H9 (cell line): ENCODE measurements around the gene SRGAP1. TPM values are rescaled to one million over a fixed set of nuclear protein-coding genes. Genes with fewer than 3 reads are reported as not detected.
"Not testable (repeated sequence)": the region's sequence is repeated elsewhere in the genome, so short reads cannot be mapped to it uniquely, and the experiment has no call there.

Experiments used
- DNase-seq: peaks from one replicate; pipeline ENCODE4 v3.0.0-alpha.2; 2017
- H2AFZ ChIP-seq: one replicate; pipeline ENCODE4 v1.6.1; 2013; ENCODE audit warnings: mild to moderate bottlenecking, low read length, control low read depth, moderate library complexity
- H2AK5ac ChIP-seq: 2 replicates; pipeline ENCODE4 v1.6.1; 2013; ENCODE audit warnings: low read length, control low read depth, mixed read lengths; ENCODE audit not compliant: insufficient read length
- H2BK120ac ChIP-seq: one replicate; pipeline ENCODE4 v1.6.1; 2013; ENCODE audit warnings: low read depth, mild to moderate bottlenecking, low read length, control low read depth, inconsistent platforms; ENCODE audit not compliant: poor library complexity, severe bottlenecking
- H2BK12ac ChIP-seq: 2 replicates; pipeline ENCODE4 v1.6.1; 2013; ENCODE audit warnings: low read length, control low read depth, mixed read lengths, low read depth; ENCODE audit not compliant: insufficient read length
- H2BK15ac ChIP-seq: 2 replicates; pipeline ENCODE4 v1.6.1; 2013; ENCODE audit warnings: low read depth, low read length, control low read depth
- H2BK20ac ChIP-seq: one replicate; pipeline ENCODE4 v1.6.1; 2013; ENCODE audit warnings: low read depth, mild to moderate bottlenecking, low read length, control low read depth, inconsistent platforms; ENCODE audit not compliant: poor library complexity, severe bottlenecking
- H2BK5ac ChIP-seq: 2 replicates; pipeline ENCODE4 v1.6.1; 2013; ENCODE audit warnings: low read length, control low read depth, mixed read lengths; ENCODE audit not compliant: insufficient read length
- H3K14ac ChIP-seq: 2 replicates; pipeline ENCODE4 v1.6.1; 2013; ENCODE audit warnings: low read length, control low read depth; ENCODE audit not compliant: insufficient read depth
- H3K18ac ChIP-seq: 2 replicates; pipeline ENCODE4 v1.6.1; 2013; ENCODE audit warnings: low read depth, mild to moderate bottlenecking, mixed read lengths, low read length, control low read depth; ENCODE audit not compliant: insufficient read length
- H3K23ac ChIP-seq: 2 replicates; pipeline ENCODE4 v1.6.1; 2013; ENCODE audit warnings: low read length, control low read depth, mixed read lengths, low read depth; ENCODE audit not compliant: insufficient read length
- H3K23me2 ChIP-seq: 2 replicates; pipeline ENCODE4 v1.6.1; 2013; ENCODE audit warnings: low read depth, mild to moderate bottlenecking, mixed read lengths, low read length, control low read depth; ENCODE audit not compliant: insufficient read length, poor library complexity, severe bottlenecking
- H3K27ac ChIP-seq: 2 replicates; pipeline ENCODE4 v1.5.1; 2013; ENCODE audit warnings: low read length, control low read depth, mixed read lengths, low read depth; ENCODE audit not compliant: insufficient read length
- H3K27me3 ChIP-seq: 2 replicates; pipeline ENCODE4 v1.6.1; 2013; ENCODE audit warnings: low read length, control low read depth, inconsistent platforms; ENCODE audit not compliant: insufficient read depth
- H3K4ac ChIP-seq: 2 replicates; pipeline ENCODE4 v1.6.1; 2013; ENCODE audit warnings: low read depth, mild to moderate bottlenecking, control low read depth, inconsistent platforms, low read length, moderate library complexity
- H3K4me1 ChIP-seq: 2 replicates; pipeline ENCODE4 v1.6.1; 2013; ENCODE audit warnings: low read length, control low read depth, inconsistent platforms; ENCODE audit not compliant: insufficient read depth
- H3K4me2 ChIP-seq: 2 replicates; pipeline ENCODE4 v1.6.1; 2013; ENCODE audit warnings: low read length, control low read depth, mixed read lengths; ENCODE audit not compliant: insufficient read length, insufficient read depth
- H3K56ac ChIP-seq: 2 replicates; pipeline ENCODE4 v1.6.1; 2013; ENCODE audit warnings: low read depth, mild to moderate bottlenecking, mixed read lengths, low read length, control low read depth; ENCODE audit not compliant: insufficient read length
- H3K79me1 ChIP-seq: 2 replicates; pipeline ENCODE4 v1.6.1; 2013; ENCODE audit warnings: low read depth, mild to moderate bottlenecking, moderate library complexity, low read length, control low read depth, inconsistent platforms; ENCODE audit not compliant: insufficient read depth, poor library complexity, severe bottlenecking
- H3K79me2 ChIP-seq: 2 replicates; pipeline ENCODE4 v1.6.1; 2013; ENCODE audit warnings: low read length, control low read depth, inconsistent platforms; ENCODE audit not compliant: insufficient read depth
- H3K9ac ChIP-seq: 2 replicates; pipeline ENCODE4 v1.6.1; 2013; ENCODE audit warnings: low read length, control low read depth, mixed read lengths; ENCODE audit not compliant: insufficient read length; ENCODE audit errors: extremely low read depth
- H3K9me3 ChIP-seq: one replicate; pipeline ENCODE4 v1.6.1; 2013; ENCODE audit warnings: low read depth, low read length, inconsistent platforms; ENCODE audit not compliant: control insufficient read depth
- H3T11ph ChIP-seq: one replicate; pipeline ENCODE4 v1.6.1; 2013; ENCODE audit warnings: mild to moderate bottlenecking, low read length, control low read depth, inconsistent platforms
- H4K20me1 ChIP-seq: one replicate; pipeline ENCODE4 v1.6.1; 2013; ENCODE audit not compliant: control insufficient read depth, insufficient read length, insufficient read depth
- H4K5ac ChIP-seq: 2 replicates; pipeline ENCODE4 v1.6.1; 2013; ENCODE audit warnings: low read depth, mild to moderate bottlenecking, mixed read lengths, low read length, control low read depth; ENCODE audit not compliant: insufficient read length
- H4K8ac ChIP-seq: replicated peaks from 2 replicates; pipeline ENCODE4 v1.6.1; 2013; ENCODE audit warnings: low read length, control low read depth, mixed read lengths, low read depth; ENCODE audit not compliant: insufficient read length
- H4K91ac ChIP-seq: 2 replicates; pipeline ENCODE4 v1.6.1; 2013; ENCODE audit warnings: low read depth, mild to moderate bottlenecking, moderate library complexity, mixed read lengths, low read length, control low read depth; ENCODE audit not compliant: insufficient read length
- H3K27ac Mint-ChIP-seq, 3 experiments: 2 replicates in 2 of 3; 3 replicates in 1 of 3; pipeline ENCODE4 v1.8.0; 2020 to 2021; ENCODE audit warnings: mixed read lengths in 3 of 3, mild to moderate bottlenecking in 1 of 3, moderate library complexity in 1 of 3
- H3K27me3 Mint-ChIP-seq: 2 replicates; pipeline ENCODE4 v1.8.0; 2021; ENCODE audit warnings: low read depth, mild to moderate bottlenecking, moderate library complexity, mixed read lengths
- H3K36me3 Mint-ChIP-seq, 3 experiments: 2 replicates in 2 of 3; 3 replicates in 1 of 3; pipeline ENCODE4 v1.8.0; 2020 to 2021; ENCODE audit warnings: low read depth in 3 of 3, mixed read lengths in 3 of 3; ENCODE audit not compliant: insufficient read depth in 1 of 3
- H3K4me1 Mint-ChIP-seq, 2 experiments: 2 replicates each; pipeline ENCODE4 v1.8.0; 2020; ENCODE audit warnings: mixed read lengths in 2 of 2
- H3K4me3 Mint-ChIP-seq, 2 experiments: 2 replicates in 1 of 2; 3 replicates in 1 of 2; pipeline ENCODE4 v1.8.0; 2020 to 2021; ENCODE audit warnings: mild to moderate bottlenecking in 2 of 2, mixed read lengths in 2 of 2, moderate library complexity in 1 of 2
- H3K9me3 Mint-ChIP-seq, 2 experiments: 2 replicates in 1 of 2; 3 replicates in 1 of 2; pipeline ENCODE4 v1.8.0; 2020; ENCODE audit warnings: mild to moderate bottlenecking in 2 of 2, mixed read lengths in 2 of 2, moderate library complexity in 1 of 2
- CTCF ChIP-seq: fragments of 200-600 bp; sonication (generic); conservative IDR thresholded peaks from 3 replicates; pipeline ENCODE4 v1.8.0; 2021; ENCODE audit warnings: antibody characterized with exemption, mild to moderate bottlenecking
- WGBS: extraction: QIAGEN DNeasy Blood & Tissue Kit; methylation state at CpG from one replicate; pipeline ENCODE4 v1.1.7; 2013; ENCODE audit warnings: missing lambda C conversion rate, low lambda C conversion rate, mixed read lengths; ENCODE audit not compliant: insufficient read length; ENCODE audit errors: extremely low coverage; 5-methylcytosine and 5-hydroxymethylcytosine counted together
- total RNA-seq: library from RNA; stranded (reverse); gene quantifications from 2 replicates; pipeline ENCODE4 v1.2.1, GENCODE V29; 2021

Gene SRGAP1
- total RNA-seq, 1 experiment from 2014 or later, result 4.8 TPM

- TF ChIP-seq CTCF, result no peak
- no peak overlapping the region for H4K91ac ChIP-seq
- peaks cover 4% of the 10 kb centered on the region; the same call in 1 of the 2 replicates for H3K4me1 ChIP-seq
- no peaks in the 10 kb centered on the region for H3K79me1 ChIP-seq
- no CpG with 5 or more reads among the region's 6 CpGs for WGBS
- H3K27me3 Mint-ChIP-seq, result no peaks in the 10 kb centered on the region
- H3K4me2 ChIP-seq, result no peak overlapping the region
- no peaks in the 10 kb centered on the region for H3K27me3 ChIP-seq
- no peak overlapping the region for H4K8ac ChIP-seq
- H3K36me3 Mint-ChIP-seq, result no peaks in the 10 kb centered on the region
- no peak for DNase-seq
- H3K56ac ChIP-seq, result no peak overlapping the region
- H2BK12ac ChIP-seq, result no peak overlapping the region
- H4K20me1 ChIP-seq, result no peaks in the 10 kb centered on the region
- no peak overlapping the region for H2AFZ ChIP-seq
- H3K9me3 ChIP-seq, result no peaks in the 10 kb centered on the region
- H2BK120ac ChIP-seq, result no peak overlapping the region
- no peaks in the 10 kb centered on the region for H3K23me2 ChIP-seq
- H3K27ac Mint-ChIP-seq, result no peak overlapping the region
- H3K18ac ChIP-seq, result no peak overlapping the region
- no peak overlapping the region for H3K27ac ChIP-seq
- H3K14ac ChIP-seq, result no peak overlapping the region
- no peak overlapping the region for H2BK20ac ChIP-seq
- no peaks in the 10 kb centered on the region for H3K9me3 Mint-ChIP-seq
- no peak overlapping the region for H3K4me3 Mint-ChIP-seq
- H3K9ac ChIP-seq, result no peak overlapping the region
- no peak overlapping the region for H3K23ac ChIP-seq
- H3K4me1 Mint-ChIP-seq, result peaks cover 9% of the 10 kb centered on the region in 2 experiments
- no peak overlapping the region for H3T11ph ChIP-seq
- H2BK5ac ChIP-seq, result no peak overlapping the region
- no peak overlapping the region for H2AK5ac ChIP-seq
- no peaks in the 10 kb centered on the region; the same call in 1 of the 2 replicates for H3K79me2 ChIP-seq
- no peak overlapping the region for H4K5ac ChIP-seq
- no peak overlapping the region for H2BK15ac ChIP-seq
- H3K4ac ChIP-seq, result no peak overlapping the region
Measured at GRCh38 chr12:63857771-63858670, 13.5 kb downstream of the SRGAP1 start.

DNA sequence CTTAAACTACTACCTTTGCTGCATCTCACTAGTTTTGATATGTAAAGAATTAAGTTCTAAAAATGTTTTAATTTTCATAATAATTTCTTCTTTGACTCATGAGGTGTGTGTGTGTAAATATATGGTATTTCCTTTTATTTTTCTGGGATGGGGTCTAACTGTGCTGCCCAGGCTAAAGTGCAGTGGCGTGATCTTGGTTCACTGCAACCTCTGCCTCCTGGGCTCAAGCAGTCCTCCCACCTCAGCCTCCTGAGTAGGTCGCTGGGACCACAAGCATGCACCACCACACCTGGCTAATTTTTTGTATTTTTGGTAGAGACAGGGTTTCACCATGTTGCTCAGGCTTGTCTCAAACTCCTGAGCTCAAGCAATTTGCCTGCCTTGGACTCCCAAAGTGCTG lies 15.4 kb downstream of the SRGAP1 start:
- not testable (repeated sequence) for H3K18ac ChIP-seq, H3K14ac ChIP-seq, H3K9ac ChIP-seq, H3T11ph ChIP-seq, H2BK20ac ChIP-seq, H3K4ac ChIP-seq, H3K23me2 ChIP-seq, H2AFZ ChIP-seq, H3K4me2 ChIP-seq, H4K91ac ChIP-seq, H2AK5ac ChIP-seq, H3K79me2 ChIP-seq, H2BK5ac ChIP-seq, H3K27me3 Mint-ChIP-seq, H2BK120ac ChIP-seq, H3K27ac Mint-ChIP-seq, H3K23ac ChIP-seq, H3K4me3 Mint-ChIP-seq, H4K20me1 ChIP-seq, H4K5ac ChIP-seq, H3K27ac ChIP-seq, H3K9me3 Mint-ChIP-seq, H3K56ac ChIP-seq, H2BK15ac ChIP-seq, DNase-seq, H3K79me1 ChIP-seq, H3K36me3 Mint-ChIP-seq, H4K8ac ChIP-seq, H3K9me3 ChIP-seq, H3K27me3 ChIP-seq, H3K4me1 ChIP-seq, H2BK12ac ChIP-seq
- no CpG with 5 or more reads among the region's 2 CpGs for WGBS
- peaks cover 14 to 19% of the 10 kb centered on the region in 2 experiments for H3K4me1 Mint-ChIP-seq
